Stimulated activated CD4-positive, alpha-beta T cell treated with anti-CD3 and anti-CD28 coated beads, Interleukin-4, amount 100 ng/mL, for 4 hours (primary cell): ENCODE measurements around the gene SLC44A1.

Experiments used
- DNase-seq, 2 experiments: peaks; one replicate each; pipeline ENCODE4 v3.0.0-alpha.2; 2020

Gene SLC44A1

DNA sequence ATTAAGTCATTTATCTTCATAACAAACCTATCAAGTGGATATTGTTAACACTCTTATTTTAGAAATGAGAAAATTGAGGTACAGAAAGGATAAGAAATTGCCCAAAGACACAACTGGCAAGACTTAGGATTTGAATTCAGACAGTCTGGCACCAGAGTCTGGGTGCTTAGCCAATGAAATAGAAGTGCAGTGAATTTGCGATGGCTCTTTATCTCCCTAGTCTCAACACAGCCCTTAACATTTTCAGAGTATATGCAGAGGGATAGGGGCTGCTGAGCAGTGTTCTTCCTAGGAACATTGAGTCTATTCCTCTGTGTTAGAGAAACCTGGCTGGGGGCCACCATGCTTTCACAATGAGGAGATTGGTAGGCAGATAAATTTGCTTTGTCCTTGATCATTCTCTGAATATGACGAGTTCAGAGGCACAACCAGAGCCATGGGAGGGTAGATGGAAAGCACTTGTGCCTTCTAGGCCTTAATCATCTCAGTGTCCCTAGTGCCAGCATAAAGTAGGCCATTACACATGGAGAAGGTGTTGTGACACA is 197.2 kb downstream of the SLC44A1 start:
- no peak for DNase-seq

GRCh38 chr9:105443121-105443520 is 198.7 kb downstream of the SLC44A1 start:
- no peak for DNase-seq

GRCh38 chr9:105444130-105444529 is 199.7 kb downstream of the SLC44A1 start:
- DNase-seq, result no peak

- DNase-seq, result no peak
These were observed 200.9 kb downstream of the SLC44A1 start for GRCh38 chr9:105445203-105445881.

- DNase-seq, result no peak
These were observed 202.9 kb downstream of the SLC44A1 start for GRCh38 chr9:105447386-105447813.

GRCh38 chr9:105447814-105448812 is 203.7 kb downstream of the SLC44A1 start, which contains the start of gene FSD1L:
FSD1L (plus strand) TSS chr9:105448034; CDS start chr9:105448221, 187 bp downstream.
- peak; percentile 79 to 81 for DNase-seq

- DNase-seq, result no peak
These were observed 204.6 kb downstream of the SLC44A1 start for GRCh38 chr9:105449081-105449480.

DNA sequence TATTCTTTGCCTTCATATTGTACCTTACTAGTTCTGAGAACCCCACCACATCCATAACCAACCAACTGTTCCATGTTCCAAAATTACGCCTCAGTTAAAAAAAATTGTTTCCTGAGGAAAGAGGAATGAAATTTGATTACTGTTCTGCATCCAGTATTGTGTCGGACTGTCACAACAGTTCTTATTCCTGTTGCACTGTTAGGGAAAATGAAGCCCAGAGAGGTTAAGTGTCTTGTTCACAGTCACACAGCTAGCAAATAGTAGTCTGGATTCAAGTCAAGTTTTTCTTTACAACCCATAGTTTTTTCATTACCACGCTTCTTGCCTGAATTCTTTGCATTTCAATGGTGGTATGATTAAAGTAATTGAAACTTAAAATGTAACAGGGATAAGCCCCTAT is 207.7 kb downstream of the SLC44A1 start:
- DNase-seq, result no peak

GRCh38 chr9:105455836-105456475 is 211.5 kb downstream of the SLC44A1 start:
- no peak for DNase-seq

DNA sequence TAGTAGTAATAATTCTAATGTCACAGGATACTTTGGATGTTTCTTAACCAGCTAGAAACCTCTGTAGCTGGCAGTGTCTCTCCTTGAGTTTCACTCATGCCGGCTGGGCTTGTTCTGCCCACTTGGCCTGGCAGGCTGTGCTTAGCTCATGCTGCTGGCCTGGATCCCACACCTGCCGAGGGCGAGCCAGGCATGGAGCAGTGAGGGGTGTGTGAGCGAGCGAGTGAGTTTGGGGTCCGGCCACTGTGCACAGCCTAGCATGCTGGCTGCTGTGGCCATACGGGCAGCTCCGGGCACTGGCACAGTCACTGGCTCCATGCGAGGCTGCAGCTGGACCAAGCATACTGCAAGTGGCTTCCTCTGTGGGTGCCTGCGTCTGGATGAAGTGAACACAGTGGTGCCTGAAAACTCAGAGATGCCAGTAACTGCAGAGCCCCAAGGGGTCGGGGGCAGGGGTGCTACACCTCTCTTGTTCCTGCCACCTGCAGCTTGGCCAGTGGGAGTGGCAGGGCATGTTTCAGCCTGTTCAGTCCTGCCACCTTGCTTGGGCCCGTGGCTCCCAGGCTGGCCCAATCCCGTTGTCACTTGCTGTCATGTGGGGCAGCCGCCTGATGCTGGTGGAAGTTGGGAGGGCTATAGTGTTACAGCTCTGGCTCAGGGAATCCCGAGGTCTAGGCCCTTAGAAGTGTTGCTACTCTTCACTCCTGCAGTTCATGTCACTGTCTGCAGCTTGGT is 213.3 kb downstream of the SLC44A1 start:
- DNase-seq, result no peak

DNA sequence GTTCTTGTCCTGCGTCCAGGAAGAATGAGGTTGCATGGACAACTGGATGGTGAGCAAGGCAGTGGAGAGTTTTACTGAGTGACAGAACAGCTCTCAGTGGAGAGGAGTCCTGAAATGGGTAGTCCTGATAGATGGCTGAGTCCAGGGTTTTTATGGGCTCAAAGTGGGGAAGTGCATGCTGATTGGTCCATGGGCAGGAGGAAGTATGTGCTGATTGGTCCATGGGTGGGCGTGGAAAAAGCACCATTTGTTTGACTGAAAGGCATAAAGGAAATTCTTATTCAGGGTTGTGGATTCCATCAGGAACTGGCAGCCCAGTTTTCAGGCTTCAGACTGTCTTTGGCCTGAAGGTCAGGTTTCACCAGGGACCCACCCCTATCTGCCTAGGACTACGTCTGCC is 214.0 kb downstream of the SLC44A1 start:
- no peak for DNase-seq

DNA sequence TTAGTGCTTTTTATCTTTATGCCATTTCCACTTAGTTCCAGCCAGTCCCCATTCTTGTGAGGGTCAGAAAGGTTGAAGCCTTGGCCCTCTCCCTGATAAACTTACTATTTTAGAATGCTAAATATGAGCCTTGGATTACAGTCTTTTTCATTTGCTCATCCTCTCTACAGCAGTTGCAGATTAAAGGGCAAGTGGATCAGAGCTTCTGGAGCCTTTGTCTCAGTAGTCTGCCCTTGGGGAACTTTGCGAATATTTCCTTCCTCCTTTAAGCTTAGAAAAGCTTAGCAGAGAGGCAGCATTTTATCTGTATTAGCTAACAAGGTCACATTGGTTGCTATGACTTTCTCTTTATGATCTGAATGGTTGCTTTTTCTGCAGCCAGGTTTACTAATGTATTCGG is 214.9 kb downstream of the SLC44A1 start:
- DNase-seq, result no peak

DNA sequence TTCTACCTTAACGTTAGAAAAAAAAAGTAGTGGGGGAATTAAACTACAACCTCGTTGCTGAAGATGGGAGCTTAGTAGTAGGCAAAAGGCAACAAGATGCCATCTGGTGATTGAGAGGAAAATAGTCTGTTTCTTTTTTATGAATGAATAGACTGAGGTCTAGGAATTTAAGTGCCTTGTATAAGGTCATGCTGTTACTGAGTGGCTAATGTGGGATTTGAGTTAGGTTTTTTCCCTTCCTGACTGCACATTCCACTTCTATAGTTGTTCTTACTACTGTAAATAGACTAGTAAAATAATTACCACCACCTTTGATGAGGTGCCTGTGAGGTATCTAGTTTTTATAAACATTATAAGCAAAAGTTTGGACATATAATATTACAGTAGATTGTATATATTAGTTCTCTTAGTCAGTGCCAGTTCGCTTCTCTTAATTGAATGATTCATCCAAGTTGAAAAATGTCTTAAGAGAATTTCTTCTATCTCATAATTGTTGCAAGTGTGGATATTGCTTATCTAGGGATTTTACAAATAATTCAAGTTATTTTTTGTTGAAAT is 222.5 kb downstream of the SLC44A1 start:
- DNase-seq, result no peak

DNA sequence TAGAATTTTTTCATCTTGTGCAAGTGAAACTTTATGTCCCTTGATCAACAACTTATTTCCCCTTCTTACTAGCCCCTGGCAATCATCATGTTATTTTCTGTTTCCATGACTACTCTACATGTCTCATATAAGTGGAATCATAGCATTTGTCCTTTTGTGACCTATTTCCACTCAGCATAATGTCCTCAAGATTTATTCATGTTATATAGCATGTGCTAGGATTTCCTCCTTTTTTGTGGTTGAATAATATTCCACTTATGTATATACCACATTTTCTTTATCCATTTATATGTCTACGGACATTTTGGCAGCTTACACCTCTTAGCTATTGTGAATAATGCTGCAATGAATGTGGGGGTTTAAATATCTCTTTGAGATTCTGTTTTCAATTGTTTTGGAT is 224.4 kb downstream of the SLC44A1 start:
- DNase-seq, result no peak

DNA sequence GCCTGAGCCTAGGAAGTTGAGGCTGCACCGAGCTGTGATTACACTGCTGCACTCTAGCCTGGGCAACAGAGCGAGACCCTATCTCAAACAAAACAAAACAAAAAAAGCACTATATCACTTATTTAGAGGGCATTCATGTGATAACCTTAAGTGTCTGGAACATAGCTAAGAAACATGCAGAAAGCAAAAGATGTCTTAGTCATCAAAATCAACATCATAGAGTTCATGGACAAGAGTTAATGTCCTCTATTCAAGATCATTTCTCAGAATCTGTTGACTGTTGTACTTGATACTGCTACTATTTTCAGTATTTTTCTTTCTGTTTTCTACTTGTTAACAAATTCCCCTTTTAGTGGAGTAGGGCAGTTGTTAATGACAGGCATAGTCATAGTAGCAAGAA is 228.8 kb downstream of the SLC44A1 start:
- no peak for DNase-seq

DNA sequence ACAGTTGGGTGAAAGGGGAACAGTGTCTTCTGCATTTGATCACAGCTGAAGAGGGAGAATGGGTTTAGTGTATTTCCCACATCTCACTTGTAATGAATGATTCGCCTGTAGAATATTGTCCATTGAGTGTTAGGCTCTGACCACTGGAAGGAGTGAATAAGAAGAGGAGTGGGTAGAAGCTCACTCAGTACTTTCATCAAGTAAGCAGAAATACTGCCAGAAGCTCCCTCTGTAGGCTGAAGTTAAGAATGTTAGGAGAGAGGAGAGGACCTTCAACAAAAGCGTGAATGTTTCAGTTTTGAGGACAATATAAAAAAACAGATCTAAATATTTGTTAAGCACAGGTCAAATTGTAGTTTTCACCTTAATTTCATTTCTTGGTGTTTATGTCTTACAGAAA is 230.9 kb downstream of the SLC44A1 start:
- no peak for DNase-seq

DNA sequence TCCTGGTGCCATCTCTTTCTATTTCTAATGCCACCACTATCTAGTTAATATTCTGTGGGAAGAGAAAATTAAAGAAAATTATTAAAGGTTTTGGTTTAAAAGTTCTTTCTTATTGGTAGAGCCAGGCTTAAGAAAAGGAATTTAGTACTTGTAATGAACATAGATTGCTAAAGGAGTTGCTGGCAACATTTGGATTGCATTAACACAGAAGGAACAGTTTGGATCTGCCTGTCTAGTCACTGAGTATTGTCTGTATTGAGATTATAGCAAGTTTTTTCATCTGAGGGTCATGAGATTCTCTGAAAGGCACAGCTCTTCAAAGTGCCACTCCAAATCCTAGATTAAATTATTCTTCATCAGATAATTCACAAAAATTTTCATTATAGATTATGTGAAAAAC is 235.4 kb downstream of the SLC44A1 start:
- DNase-seq, result no peak

DNA sequence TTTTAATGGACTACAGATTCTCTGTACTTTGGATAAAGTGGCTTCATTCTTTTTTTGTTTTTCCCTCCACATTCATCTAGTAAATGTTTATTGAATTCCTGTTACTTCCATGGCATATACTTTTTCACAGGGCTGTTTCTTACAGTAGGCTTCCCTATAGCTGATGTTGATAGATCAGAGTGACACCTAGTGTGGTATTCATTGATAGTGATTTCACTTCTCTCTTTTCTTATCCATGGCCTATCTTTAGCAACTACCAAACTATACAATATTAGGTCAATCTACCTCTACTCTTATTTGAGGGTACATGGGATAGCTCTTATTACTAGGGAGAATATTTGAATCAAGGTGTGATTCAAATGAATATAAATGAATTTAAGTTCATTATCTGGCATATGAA is 239.2 kb downstream of the SLC44A1 start:
- no peak for DNase-seq

DNA sequence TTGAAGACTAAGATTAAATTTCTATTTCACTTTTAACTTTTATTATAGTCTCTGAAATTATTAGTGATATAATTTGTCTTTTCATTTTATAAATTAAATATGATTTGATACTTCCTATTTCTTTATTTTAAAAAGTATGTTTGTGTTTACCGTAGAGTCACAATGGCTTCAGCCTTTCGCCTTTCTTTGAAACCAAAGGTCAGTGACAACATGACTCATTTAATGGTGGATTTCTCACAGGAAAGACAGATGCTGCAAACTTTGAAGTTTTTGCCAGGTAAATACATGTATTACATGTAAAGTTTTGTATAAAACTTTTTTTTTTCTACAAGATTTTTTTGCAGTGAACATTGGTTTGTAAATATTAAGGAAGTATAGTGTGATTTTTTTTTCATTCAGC is 239.8 kb downstream of the SLC44A1 start:
- DNase-seq, result no peak

GRCh38 chr9:105485131-105485530 is 240.7 kb downstream of the SLC44A1 start:
- DNase-seq, result no peak
